ENCODE results near the gene NFATC2.

Gene NFATC2

DNA sequence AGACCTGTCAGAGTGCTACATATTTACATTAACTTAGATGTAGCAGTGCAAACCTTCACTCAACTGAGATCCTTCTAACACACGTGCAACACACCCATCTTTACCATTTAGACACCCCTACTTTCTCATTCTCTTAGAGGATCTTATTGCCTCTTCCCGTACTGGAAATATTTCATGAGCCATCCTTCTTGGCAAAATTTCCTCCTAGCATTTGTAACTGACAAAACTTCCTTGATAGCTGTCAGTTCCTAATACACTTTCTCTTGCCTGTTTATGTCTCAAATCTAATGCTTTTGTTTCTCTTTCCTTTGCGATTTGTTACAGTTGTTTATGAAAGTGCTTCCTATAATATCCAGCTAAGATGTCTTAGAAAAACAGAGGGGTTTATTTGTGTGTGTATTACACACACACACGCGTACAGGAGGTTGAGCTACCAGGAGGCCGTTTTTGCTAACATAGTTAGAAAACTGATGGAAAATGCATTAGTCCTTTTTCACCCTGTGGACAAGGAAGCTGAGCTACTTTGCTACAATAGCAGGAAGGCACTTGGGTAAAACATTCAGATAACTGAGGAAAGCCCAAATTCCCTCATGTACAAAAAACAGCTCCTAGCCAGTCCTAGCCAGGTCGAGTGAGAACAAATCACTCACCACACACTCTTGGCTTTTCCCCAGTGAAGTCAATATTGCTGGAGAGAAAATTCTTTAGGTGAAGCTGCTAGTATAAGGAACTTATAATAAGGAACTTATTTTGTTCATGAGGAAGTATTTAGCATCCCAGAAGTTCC, 153.6 kb downstream of the NFATC2 start:
- DNase-seq = no peak

DNA sequence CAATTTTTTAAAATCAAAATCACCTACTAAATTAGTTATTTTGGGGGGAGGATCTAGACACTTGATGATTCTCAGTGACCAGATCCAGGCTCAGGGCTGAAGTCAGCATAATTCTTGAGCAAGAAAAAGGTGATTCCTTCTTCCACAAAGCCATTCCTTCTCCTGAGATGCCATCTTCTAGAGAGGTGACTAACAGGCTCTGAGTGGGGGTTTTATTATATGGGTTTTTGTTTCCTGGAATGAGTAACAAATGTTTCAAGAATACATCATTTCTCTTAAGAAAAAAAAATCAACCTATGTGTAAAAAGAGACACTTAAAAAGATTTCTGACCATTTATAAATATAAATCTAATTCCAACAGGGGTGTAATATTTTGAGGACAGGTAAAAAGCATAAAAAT, 154.3 kb downstream of the NFATC2 start:
- DNase-seq = peak; percentile 52

DNA sequence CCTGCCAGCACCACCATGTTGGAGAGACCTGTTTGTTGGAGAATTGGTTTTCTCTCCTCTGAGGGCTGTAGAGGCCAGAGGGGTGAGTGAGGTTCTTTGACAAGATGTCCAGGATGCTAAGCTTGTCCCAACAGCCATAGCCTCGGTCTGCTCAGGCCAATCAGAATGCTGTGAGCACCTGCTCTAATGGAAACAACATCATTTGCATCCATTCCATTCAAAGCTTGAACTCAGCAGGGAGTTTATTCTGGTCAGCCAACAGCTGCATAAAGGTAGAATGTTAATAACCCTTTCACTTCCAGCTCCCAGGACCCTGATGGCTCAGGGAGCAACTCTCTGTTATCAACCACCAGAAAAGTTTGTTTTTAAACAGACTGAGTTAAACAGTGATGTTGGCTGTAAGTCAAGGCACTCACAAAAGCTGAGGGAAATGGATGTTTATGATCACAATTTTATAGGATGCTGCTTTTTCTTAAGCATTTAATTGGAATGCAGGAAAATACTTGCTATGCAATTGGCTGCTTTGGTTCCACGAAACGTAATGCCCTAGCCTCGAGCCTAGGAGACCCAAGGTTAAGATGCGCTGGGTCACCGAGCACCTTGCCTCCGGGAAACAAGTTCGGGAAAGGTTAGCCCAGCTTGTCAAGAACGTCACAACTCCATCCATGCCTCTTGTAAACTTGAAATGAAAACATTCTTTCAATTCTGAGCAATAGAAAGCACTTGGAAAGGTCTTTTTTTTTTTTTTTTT, 155.2 kb downstream of the NFATC2 start:
- DNase-seq = no peak

DNA sequence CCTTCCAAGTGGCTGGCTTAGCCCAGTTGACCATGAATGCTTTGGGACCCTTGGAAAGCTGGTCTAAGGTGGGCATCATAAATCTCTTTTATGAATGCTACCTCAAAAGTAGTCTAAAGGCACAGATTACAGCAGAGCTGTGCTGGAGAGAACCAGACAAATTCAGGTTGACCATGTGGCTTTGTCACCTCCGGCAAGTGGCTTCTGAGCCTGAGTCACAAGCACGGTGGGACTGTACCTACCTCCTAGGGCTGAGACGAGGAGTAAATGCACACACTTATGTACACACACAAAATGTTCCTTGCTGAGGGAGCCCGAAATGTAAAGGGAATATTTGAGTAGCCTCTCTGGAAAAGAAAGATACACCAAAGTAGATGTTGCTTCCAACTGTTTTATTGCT, 155.9 kb downstream of the NFATC2 start:
- no peak for DNase-seq

DNA sequence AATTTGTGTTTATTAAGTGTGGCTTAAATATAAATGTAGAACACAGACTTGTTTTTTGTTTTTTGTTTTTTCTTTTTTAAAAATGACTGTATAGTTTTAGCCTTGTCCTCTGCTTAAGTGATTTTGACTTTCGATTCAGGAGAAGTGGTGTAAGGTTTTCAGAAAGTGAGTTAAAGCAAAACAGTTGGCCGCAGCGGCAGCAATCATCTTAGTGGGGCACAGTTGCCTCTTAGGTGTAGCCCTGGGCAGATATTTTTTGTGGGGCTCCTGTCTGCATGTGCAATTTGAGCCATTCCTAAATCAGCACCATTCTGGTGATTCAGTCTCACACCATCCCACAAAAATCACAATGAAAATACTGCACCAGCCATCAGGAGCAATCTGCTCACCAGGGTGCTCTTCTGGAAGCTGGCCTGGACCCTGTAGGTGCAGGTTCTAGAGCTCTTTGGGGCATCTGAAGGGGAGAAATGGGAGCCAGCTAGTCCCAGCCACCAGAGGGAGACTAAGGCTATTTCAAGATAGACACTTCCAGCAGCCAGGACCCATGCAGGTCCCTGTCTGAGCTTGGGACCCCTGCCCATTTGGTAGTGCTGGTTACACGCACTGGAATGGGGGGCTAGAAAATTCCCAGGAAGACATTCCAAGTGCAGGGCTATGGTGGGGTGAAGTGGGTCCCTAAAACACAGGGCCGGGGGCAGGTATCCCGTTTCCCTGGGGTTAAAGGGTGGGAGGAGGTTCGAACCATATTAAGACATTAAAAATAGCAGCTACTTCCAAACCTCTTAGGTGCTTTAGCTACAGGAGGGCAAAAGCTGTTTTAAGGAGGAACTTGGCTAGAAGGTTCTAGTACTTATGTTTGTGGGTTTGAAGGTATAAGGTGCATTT, 156.6 kb downstream of the NFATC2 start:
- peak; percentile 54 for DNase-seq

DNA sequence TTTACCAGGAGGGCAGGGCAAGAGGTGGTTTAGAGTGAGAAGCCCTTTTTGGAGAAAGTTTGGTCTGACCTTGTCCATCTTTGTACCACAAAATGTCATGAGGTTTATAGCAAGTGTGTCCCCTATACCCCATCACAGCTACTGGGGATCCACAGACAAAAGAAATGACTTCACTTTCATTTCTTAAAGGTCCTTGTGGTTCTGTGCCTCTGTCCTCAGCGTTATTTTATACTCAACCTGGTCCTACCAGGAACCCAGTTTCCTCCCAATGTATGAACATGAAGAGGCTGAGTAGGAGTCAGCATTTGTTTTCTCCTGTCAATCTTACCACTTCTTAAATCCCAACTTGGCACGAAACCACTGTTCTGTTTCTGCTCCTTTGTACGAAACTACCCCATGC, 157.6 kb downstream of the NFATC2 start:
- DNase-seq = no peak

DNA sequence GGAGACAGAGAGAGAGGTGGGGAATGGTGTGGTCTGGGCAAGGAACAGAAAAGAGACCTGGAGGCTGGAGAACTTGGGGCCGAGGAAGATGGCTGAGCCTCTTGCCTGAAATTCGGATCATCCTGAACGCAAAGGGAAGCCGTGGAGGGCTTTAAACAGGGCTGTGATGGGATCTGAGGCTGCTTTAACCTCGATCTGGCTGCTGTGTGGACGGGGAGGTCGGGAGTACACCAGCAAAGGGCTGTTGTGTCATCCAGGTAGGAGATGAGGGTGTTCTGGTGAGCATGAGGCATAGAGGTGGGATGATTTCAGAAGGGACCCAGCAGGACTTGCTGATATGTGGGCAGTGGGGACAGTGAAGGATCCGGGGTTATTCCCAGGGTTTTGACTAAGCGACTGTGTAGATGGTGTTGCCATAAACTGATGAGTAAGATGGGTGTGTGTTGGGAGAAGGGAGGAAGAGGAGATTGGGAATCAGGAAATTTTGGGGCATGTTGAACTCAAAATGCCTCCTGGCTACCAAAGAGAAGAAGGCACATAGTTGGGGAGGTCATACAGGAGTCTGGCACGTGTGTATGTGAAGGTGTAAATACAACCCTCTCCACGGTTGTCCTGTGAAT, 158.5 kb downstream of the NFATC2 start:
- DNase-seq = no peak

DNA sequence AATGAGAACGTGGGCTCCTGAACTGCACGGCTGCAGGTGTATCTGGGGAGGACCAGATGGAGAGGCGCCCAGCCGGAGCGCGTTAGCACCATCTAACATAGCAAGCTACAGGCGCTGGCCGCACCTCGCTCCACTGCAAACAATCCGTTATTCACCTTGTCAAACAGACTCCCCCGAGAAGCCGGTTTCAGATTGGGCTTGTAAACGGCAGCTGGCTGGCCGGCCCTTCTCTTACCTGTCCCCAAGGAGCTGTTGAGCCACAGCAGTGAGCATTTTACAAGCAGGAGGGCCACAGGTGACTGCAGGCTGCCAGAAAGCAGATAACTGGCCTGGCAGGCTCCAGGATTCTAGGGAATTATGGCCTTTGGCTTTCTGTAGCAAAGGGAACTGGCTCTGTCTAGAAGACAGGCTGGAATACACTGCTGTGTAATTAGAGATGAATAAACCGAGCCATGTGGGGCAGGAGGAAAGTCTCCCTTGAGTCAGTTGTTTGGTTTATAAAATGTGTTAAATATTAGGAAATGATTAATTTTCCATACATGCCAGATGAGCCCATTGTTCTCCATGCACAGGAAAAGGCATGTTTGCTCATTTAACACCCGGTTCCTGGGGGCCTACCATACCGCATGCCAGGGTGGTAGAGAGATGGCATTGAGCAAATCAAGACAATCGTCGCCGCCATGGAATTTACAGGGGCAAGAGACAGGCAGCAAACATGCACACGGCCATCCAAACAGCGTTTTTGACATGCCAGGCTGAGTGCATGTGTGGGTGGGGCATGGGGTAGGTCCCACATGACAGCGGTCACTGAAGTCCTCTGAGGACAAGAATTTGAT, 159.3 kb downstream of the NFATC2 start:
- peak; percentile 33 for DNase-seq

DNA sequence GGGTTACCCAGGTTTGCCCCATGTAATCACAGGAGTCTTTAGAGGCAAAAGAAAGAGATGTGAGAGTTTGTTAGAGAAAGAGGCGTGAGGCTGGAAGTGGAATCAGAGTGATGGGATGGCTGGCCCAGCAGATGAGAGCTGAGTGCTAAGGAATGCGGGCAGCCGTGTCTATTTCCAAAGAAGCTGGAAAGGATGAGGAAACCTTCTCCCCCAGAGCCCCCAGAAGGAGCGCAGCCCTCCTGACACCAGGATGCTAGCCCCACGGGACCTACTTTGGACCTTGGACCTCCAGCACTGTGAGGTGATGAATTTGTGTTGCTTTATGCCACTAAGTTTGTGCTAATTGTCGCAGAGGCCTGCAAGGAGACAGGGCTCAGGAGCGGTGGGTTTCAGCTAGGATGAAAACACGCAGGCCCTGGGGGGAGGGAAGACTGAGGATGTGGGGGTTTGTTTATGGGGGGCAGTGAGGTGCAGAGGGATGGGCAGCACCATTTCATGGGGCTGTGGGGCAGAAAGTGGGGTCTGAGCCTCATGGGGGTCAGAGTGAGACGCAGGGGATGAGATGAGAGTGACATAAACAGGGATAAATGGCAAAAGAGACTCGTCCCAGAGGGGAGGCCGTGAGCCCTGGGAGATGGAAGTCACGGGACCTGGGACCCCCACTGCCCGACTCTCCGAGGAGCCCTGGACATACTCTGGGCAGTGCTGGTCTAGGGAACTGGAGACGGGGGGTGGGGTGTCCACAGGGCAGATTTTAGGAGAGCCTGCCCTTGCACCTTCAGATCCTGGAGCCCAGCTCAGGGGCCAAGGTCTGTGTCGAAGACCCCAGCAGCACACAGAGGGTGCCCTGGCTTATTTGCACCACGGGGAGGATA, 160.2 kb downstream of the NFATC2 start:
- no peak for DNase-seq

DNA sequence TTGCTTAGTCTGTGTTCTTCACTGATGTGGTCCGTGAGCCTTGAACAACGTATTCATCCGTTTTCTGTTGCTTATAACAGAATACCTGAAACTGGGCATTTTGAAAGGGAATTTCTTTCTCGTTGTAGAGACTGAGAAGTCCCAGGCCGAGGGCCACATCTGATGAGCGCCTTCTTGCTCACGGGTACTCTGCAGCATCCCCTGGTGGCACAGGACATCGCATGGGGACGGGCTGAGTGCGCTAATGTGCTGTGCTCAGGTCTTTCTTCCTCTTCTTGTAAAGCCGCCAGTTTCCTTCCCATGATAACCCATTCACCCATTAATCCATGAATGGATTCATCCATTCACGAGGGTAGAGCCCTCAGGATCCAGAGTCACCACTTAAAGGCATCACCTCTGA, 161.0 kb downstream of the NFATC2 start:
- no peak for DNase-seq

DNA sequence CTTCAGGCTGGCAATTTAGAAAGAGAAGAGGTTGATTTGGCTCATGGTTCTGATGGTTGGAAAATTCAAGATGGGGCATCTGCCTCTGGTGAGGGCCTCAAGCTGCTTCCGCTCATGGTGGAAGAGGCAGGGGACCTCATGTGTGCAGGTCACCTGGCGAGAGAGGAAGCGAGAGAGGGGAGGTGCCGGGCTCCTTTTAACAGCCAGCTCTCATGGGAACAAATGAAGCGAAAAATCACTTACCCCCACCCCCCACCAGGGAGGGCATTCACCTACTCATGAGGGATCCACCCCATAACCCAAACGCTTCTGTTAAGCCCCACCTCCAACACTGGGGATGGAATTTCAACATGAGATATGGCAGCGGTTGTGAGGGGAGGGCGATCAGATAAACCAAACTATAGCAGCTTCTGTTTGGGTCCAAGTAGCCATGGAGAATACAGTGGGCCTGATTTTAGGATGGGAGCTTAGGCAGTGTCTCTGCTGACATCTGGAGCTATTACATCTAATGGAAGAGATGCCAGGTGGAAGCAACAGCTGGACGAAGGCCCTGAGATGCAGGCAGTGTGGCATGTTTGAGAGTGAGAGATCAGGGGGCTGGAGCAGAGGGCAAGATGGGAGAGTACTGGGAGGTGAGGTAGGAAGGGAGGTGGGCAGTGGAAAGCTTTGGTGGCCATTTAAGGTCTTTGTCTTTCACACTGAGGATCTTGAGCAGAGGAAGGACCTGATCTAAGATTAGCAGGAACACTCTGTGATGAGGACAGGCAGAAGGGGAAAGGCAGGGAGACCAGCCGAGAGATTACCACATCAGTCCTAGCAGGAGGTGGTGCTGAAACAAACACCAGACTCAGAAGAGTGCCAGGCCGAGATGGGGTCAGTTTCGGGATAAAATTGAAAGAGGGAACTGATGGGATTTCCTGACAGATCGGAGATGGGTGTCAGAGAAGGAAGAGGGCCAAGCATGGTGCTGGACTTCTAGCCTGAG, 161.8 kb downstream of the NFATC2 start:
- no peak for DNase-seq

DNA sequence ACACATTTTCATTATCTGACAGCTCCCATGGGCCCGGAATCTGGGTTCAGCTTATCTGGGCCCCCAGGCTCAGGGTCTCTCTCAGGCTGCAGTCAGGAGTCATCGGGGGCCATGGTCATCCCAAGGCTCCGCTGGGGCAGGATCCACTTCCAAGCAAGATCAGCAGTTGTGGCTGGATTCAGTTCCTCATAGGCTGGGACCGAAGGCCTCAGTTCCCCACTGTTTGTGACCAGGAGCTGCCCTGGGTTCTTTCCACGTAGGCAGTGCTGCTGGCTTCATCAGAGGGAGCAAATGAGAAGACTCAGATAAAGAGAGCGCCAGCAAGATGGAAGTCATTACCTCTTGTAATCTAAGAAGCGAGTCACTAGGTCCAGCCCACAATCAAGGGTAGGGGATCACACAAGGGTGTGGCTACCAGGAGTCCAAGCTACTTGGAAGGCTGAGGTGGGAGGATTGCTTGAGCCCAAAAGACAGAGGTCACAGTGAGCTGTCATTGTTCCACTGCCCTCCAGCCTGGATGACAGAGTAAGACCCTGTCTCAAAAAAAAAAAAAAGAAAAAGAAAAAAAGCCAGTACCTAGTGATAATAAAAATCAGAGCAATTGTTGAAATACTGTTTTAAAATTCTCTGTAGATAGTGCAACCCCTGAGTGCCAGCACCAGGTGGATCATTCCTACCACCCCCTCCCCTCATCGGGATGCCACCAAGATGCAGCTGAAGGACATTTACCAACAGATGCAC, 162.7 kb downstream of the NFATC2 start:
- no peak for DNase-seq

DNA sequence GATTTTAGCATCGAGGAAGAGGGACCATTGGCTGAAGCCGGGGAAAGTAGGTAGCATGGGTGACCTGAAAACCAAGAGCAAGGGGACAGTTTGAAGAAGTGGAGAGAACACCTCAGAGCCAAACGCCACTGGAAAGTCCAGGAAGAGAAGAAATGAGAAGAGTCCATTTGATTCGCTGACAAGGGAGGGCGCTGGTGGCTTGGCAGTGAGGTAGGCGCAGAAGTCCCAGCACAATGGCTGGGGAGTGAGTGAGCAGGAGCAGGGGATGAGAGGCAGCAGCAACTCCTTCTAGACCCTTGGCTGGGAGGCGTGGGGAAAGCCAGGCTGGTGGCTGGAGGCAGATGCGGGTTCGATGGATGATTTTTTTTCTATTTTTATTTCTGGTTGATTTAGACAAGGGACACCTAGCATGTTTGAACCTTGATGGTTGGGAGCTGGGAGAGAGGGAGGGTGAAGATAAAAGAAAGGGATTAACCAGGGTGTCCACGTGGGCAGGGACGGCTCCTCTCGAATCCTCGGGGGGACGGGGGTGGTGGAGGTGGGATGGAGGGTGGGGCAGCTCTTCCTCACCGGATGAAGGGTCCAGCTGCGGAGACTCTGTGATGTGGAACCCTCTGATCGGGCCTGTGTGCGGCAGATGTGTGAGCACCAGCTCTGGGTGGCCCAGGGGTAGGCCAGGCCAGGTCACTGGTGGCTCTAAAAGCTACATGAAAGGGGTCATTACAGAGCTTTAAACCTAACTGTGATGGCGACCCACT, 164.2 kb downstream of the NFATC2 start:
- no peak for DNase-seq

DNA sequence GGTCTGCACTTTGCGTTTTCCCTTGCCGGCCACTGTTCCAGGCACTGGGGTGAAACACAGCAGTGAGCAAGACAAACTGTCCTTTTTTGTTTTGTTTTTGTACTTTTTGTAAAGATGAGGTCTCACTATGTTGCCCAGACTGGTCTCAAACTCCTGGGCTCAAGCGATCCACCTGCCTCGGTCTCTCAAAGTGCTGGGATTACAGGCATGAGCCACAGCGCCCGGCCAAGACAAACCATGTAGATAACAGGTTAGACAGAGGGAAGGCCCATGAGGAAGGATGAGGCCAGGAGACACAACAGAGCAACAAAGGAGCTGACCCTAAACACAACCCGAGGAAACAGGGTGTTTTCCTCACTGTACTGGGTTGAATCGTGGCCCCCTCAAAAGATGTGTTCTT, 165.4 kb downstream of the NFATC2 start:
- DNase-seq = no peak

DNA sequence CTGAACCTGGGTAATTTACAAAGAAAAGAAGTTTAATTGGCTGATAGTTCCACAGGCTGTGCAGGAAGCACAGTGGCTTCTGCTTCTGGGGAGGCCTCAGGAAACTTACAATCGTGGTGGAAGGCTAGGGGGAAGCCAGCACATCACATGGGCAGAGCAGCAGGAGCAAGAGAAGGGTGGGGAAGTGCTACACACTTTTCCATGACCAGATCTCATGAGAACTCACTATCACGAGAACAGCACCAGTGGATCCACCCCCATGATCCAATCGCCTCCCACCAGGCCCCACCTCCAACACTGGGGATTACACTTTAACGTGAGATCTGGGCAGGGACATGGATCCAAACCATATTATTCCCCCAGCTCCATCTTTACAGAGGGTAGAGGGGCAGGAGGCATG, 166.4 kb downstream of the NFATC2 start:
- no peak for DNase-seq

DNA sequence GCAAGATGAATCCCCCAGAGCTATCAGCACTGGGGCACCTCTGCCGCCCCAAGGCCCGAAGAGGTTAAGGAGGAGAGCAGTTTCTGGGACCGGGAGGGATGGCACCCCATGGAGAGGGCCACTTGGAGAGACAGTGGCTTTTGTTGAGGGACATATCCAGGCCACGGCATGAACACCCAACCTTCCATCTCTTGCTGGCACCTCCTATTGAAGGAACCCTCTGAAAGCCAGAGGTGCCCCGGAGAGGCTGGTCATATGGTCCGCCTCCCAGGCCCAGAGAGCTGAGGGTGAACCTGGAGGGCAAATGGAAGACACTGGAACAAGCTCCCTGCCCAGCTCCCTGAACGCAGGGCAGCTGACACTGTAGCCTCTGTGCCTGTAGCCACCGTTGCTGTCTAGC, 167.0 kb downstream of the NFATC2 start:
- DNase-seq = no peak

DNA sequence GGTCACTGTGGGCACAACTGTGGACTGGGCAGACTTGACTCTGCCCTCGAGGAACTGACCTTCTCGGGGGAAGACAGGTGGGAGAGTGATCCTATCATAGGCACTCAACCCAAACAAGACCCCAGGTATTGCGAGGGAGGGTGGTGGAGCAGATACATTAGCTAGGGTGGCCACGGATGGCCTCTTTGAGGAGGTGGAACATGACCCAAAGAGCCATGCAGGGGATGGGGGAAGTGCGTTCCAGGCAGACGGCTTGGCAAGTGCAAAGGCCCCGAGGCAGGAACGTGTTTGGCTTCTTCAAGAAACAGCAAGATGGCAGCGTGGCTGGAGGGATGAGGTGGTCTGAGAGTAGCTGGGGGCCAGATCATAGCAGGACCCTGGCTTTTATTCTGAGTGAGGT, 167.6 kb downstream of the NFATC2 start:
- DNase-seq = no peak

DNA sequence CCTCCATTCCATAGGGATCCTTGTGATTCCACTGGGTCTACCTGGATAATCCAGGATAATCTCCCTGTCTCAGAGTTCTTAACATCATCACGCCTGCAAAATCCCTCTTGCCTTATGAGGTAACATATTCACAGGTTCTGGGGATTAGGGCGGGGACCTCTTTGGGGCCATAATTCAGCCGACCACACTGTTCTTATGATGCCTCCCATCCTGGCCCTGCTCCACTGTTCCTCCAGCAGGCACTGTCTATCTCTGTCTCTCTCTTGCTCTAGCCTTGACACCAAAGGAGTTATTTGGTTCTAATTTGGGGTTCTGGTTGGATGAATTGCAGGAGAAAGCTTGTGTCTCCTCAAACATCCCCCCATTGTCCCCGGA, 168.1 kb downstream of the NFATC2 start:
- no peak for DNase-seq

Data from fibroblast of skin of scalp (primary cell).